HL-60 (cell line): ENCODE measurements around the gene FSD2.

Experiments used
- DNase-seq, 2 experiments: peaks; one replicate each; pipeline ENCODE4 v3.0.0-alpha.2; 2010 to 2020; ENCODE audit warnings: low read depth in 1 of 2, low spot score in 1 of 2
- H3K27ac ChIP-seq: fragments of 250-450 bp; sonication (Bioruptor Pico); replicated peaks from 2 replicates; pipeline ENCODE4 v1.5.1; 2020; ENCODE audit warnings: mild to moderate bottlenecking, moderate library complexity
- H3K27me3 ChIP-seq: fragments of 250-450 bp; sonication (Bioruptor Pico); 2 replicates; pipeline ENCODE4 v1.5.1; 2021; ENCODE audit warnings: mild to moderate bottlenecking, moderate library complexity; ENCODE audit not compliant: insufficient read depth, poor library complexity, severe bottlenecking
- H3K4me3 ChIP-seq: replicated peaks from 2 replicates; pipeline ENCODE4 v1.5.1; 2011; ENCODE audit warnings: mild to moderate bottlenecking, control low read depth, low read length; ENCODE audit not compliant: insufficient read depth
- CTCF ChIP-seq: IDR thresholded peaks from one replicate; pipeline ENCODE4 v1.5.1; 2011; ENCODE audit warnings: low read length, control low read depth, inconsistent platforms; ENCODE audit not compliant: insufficient read depth
- GABPA ChIP-seq: IDR thresholded peaks from 2 replicates; pipeline ENCODE4 v1.6.1; 2012; ENCODE audit warnings: low read depth
- POLR2AphosphoS5 ChIP-seq: IDR thresholded peaks from 2 replicates; pipeline ENCODE4 v1.6.1; 2012; ENCODE audit warnings: low read depth
- REST ChIP-seq: IDR thresholded peaks from 2 replicates; pipeline ENCODE4 v1.6.1; 2012; ENCODE audit warnings: low read depth; ENCODE audit not compliant: insufficient replicate concordance
- SPI1 ChIP-seq: IDR thresholded peaks from 2 replicates; pipeline ENCODE4 v1.6.1; 2012; ENCODE audit warnings: low read depth, mild to moderate bottlenecking, borderline replicate concordance

FSD2 gene

GRCh38 chr15:82774496-82774895, 31.4 kb downstream of the FSD2 start:
- no peaks in the 10 kb centered on the region for H3K27me3 ChIP-seq
- peak in 1 of 2 experiments; percentile 6 for DNase-seq
- H3K4me3 ChIP-seq, result 0 out of 2 replicates have a peak overlapping the region, but pooled peaks have one; percentile 1
- TF ChIP-seq REST (no peak), CTCF (no peak), GABPA (no peak), SPI1 (no peak), POLR2AphosphoS5 (no peak)
- no peak overlapping the region for H3K27ac ChIP-seq

- Histone ChIP-seq H3K27ac (no peak overlapping the region), H3K4me3 (no peak overlapping the region), H3K27me3 (no peaks in the 10 kb centered on the region)
- no peak for DNase-seq
- TF ChIP-seq SPI1 (no peak), CTCF (no peak), POLR2AphosphoS5 (no peak), GABPA (no peak), REST (no peak)
Measured at GRCh38 chr15:82771789-82772607, 33.9 kb downstream of the FSD2 start.

GRCh38 chr15:82768414-82769054, 37.3 kb downstream of the FSD2 start:
- H3K27ac ChIP-seq, result no peak overlapping the region

More at GRCh38 chr15:82768414-82769054, 37.3 kb downstream of the FSD2 start:
- no peak for DNase-seq
- Histone ChIP-seq H3K4me3 (no peak overlapping the region), H3K27me3 (no peaks in the 10 kb centered on the region)
- no peak for TF ChIP-seq REST
- no peak for TF ChIP-seq POLR2AphosphoS5
- TF ChIP-seq CTCF, result no peak
- TF ChIP-seq SPI1, result no peak
- TF ChIP-seq GABPA, result no peak
